ENCODE data around the gene USP31. TPM values are rescaled to one million over a fixed set of nuclear protein-coding genes. Genes with fewer than 3 reads are reported as not detected.

USP31 gene
- total RNA-seq, 1 experiment from 2014 or later: 3.5 TPM

GRCh38 chr16:23152386-23153178 lies 3.3 kb upstream of the USP31 start:
- Histone ChIP-seq H3K27me3 (ENCODE audit: low read length) (0 out of 2 replicates have a peak, but pooled peaks cover 2% of the 10 kb centered on the region), H3K27ac (ENCODE audit: low read length) (no peak overlapping the region), H3K4me1 (ENCODE audit: low read length) (peaks cover 14% of the 10 kb centered on the region), H4K20me1 (ENCODE audit: insufficient read depth, low read depth, low read length) (no peaks in the 10 kb centered on the region), H3K4me3 (ENCODE audit: low read length) (no peak overlapping the region), H3K9me2 (replicated peaks; ENCODE audit: insufficient read depth, low read length) (no peaks in the 10 kb centered on the region), H3K4me2 (ENCODE audit: low read depth, low read length, poor library complexity, severe bottlenecking) (no peak overlapping the region), H3K79me2 (ENCODE audit: low read length) (no peaks in the 10 kb centered on the region), H3K9me3 (ENCODE audit: low read length) (no peaks in the 10 kb centered on the region), H2AFZ (ENCODE audit: low read length) (no peak overlapping the region), H3K9ac (ENCODE audit: low read length) (no peak overlapping the region), H3K36me3 (ENCODE audit: insufficient read depth, low read length) (no peaks in the 10 kb centered on the region)
- peak; percentile 31 for DNase-seq

GRCh38 chr16:23149993-23150364 lies 727 bp upstream of the USP31 start:
- H2AFZ ChIP-seq (ENCODE audit: low read length): peak overlapping the region; percentile 97
- H3K9me2 ChIP-seq (replicated peaks; ENCODE audit: insufficient read depth, low read length): no peaks in the 10 kb centered on the region
- peak overlapping the region; percentile 57 for H3K9ac ChIP-seq (ENCODE audit: low read length)
- no peak for DNase-seq
- H3K27me3 ChIP-seq (ENCODE audit: low read length): 0 out of 2 replicates have a peak, but pooled peaks cover 2% of the 10 kb centered on the region
- peak overlapping the region; percentile 70 for H3K4me3 ChIP-seq (ENCODE audit: low read length)
- H3K27ac ChIP-seq (ENCODE audit: low read length): no peak overlapping the region
- H3K4me1 ChIP-seq (ENCODE audit: low read length): peaks cover 14% of the 10 kb centered on the region
- no peaks in the 10 kb centered on the region for H3K36me3 ChIP-seq (ENCODE audit: insufficient read depth, low read length)
- H4K20me1 ChIP-seq (ENCODE audit: insufficient read depth, low read depth, low read length): peaks cover 11% of the 10 kb centered on the region
- H3K4me2 ChIP-seq (ENCODE audit: low read depth, low read length, poor library complexity, severe bottlenecking): peak overlapping the region; percentile 77
- no peaks in the 10 kb centered on the region for H3K9me3 ChIP-seq (ENCODE audit: low read length)
- H3K79me2 ChIP-seq (ENCODE audit: low read length): no peaks in the 10 kb centered on the region

GRCh38 chr16:23148513-23149266 lies 562 bp downstream of the USP31 start:
- no peaks in the 10 kb centered on the region for H3K9me2 ChIP-seq (replicated peaks; ENCODE audit: insufficient read depth, low read length)
- peak overlapping the region; percentile 64 for H3K9ac ChIP-seq (ENCODE audit: low read length)
- peaks cover 14% of the 10 kb centered on the region for H3K4me1 ChIP-seq (ENCODE audit: low read length)
- DNase-seq: peak; percentile 64
- no peaks in the 10 kb centered on the region for H3K36me3 ChIP-seq (ENCODE audit: insufficient read depth, low read length)
- peak overlapping the region; percentile 91 for H3K4me2 ChIP-seq (ENCODE audit: low read depth, low read length, poor library complexity, severe bottlenecking)
- peaks cover 16% of the 10 kb centered on the region for H4K20me1 ChIP-seq (ENCODE audit: insufficient read depth, low read depth, low read length)
- H2AFZ ChIP-seq (ENCODE audit: low read length): peak overlapping the region; percentile 63; the same call in 1 of the 2 replicates
- no peak overlapping the region for H3K27ac ChIP-seq (ENCODE audit: low read length)
- H3K4me3 ChIP-seq (ENCODE audit: low read length): peak overlapping the region; percentile 71
- no peaks in the 10 kb centered on the region for H3K9me3 ChIP-seq (ENCODE audit: low read length)
- H3K27me3 ChIP-seq (ENCODE audit: low read length): 0 out of 2 replicates have a peak, but pooled peaks cover 2% of the 10 kb centered on the region
- H3K79me2 ChIP-seq (ENCODE audit: low read length): no peaks in the 10 kb centered on the region

GRCh38 chr16:23148166-23148512 lies 1.1 kb downstream of the USP31 start:
- Histone ChIP-seq H3K9me2 (replicated peaks; ENCODE audit: insufficient read depth, low read length) (no peaks in the 10 kb centered on the region), H4K20me1 (ENCODE audit: insufficient read depth, low read depth, low read length) (peaks cover 20% of the 10 kb centered on the region), H3K79me2 (ENCODE audit: low read length) (no peaks in the 10 kb centered on the region), H3K4me1 (ENCODE audit: low read length) (peaks cover 14% of the 10 kb centered on the region), H3K9ac (ENCODE audit: low read length) (peak overlapping the region; percentile 64), H3K27ac (ENCODE audit: low read length) (no peak overlapping the region), H3K9me3 (ENCODE audit: low read length) (no peaks in the 10 kb centered on the region), H3K4me3 (ENCODE audit: low read length) (peak overlapping the region; percentile 71), H2AFZ (ENCODE audit: low read length) (peak overlapping the region; percentile 63; the same call in 1 of the 2 replicates), H3K27me3 (ENCODE audit: low read length) (0 out of 2 replicates have a peak, but pooled peaks cover 2% of the 10 kb centered on the region), H3K4me2 (ENCODE audit: low read depth, low read length, poor library complexity, severe bottlenecking) (peak overlapping the region; percentile 91), H3K36me3 (ENCODE audit: insufficient read depth, low read length) (no peaks in the 10 kb centered on the region)
- DNase-seq: no peak

- Histone ChIP-seq H3K4me3 (ENCODE audit: low read length) (no peak overlapping the region), H3K27ac (ENCODE audit: low read length) (no peak overlapping the region), H4K20me1 (ENCODE audit: insufficient read depth, low read depth, low read length) (peaks cover 20% of the 10 kb centered on the region), H3K4me1 (ENCODE audit: low read length) (peaks cover 14% of the 10 kb centered on the region), H3K4me2 (ENCODE audit: low read depth, low read length, poor library complexity, severe bottlenecking) (peak overlapping the region; percentile 91), H3K9me3 (ENCODE audit: low read length) (no peaks in the 10 kb centered on the region), H3K9ac (ENCODE audit: low read length) (no peak overlapping the region), H3K36me3 (ENCODE audit: insufficient read depth, low read length) (no peaks in the 10 kb centered on the region), H3K9me2 (replicated peaks; ENCODE audit: insufficient read depth, low read length) (no peaks in the 10 kb centered on the region), H3K27me3 (ENCODE audit: low read length) (0 out of 2 replicates have a peak, but pooled peaks cover 2% of the 10 kb centered on the region), H2AFZ (ENCODE audit: low read length) (no peak overlapping the region), H3K79me2 (ENCODE audit: low read length) (no peaks in the 10 kb centered on the region)
- DNase-seq: no peak
These were observed 1.6 kb downstream of the USP31 start for GRCh38 chr16:23147666-23148065.

- peaks cover 14% of the 10 kb centered on the region for H3K4me1 ChIP-seq (ENCODE audit: low read length)
- no peaks in the 10 kb centered on the region for H3K79me2 ChIP-seq (ENCODE audit: low read length)
- H4K20me1 ChIP-seq (ENCODE audit: insufficient read depth, low read depth, low read length): peaks cover 26% of the 10 kb centered on the region
- no peaks in the 10 kb centered on the region for H3K9me3 ChIP-seq (ENCODE audit: low read length)
- no peak overlapping the region for H2AFZ ChIP-seq (ENCODE audit: low read length)
- H3K36me3 ChIP-seq (ENCODE audit: insufficient read depth, low read length): no peaks in the 10 kb centered on the region
- H3K4me2 ChIP-seq (ENCODE audit: low read depth, low read length, poor library complexity, severe bottlenecking): no peak overlapping the region
- no peak overlapping the region for H3K27ac ChIP-seq (ENCODE audit: low read length)
- H3K4me3 ChIP-seq (ENCODE audit: low read length): no peak overlapping the region
- H3K9me2 ChIP-seq (replicated peaks; ENCODE audit: insufficient read depth, low read length): no peaks in the 10 kb centered on the region
- 0 out of 2 replicates have a peak, but pooled peaks cover 2% of the 10 kb centered on the region for H3K27me3 ChIP-seq (ENCODE audit: low read length)
- no peak overlapping the region for H3K9ac ChIP-seq (ENCODE audit: low read length)
- no peak for DNase-seq
These were observed 2.2 kb downstream of the USP31 start for GRCh38 chr16:23146877-23147601.

GRCh38 chr16:23145608-23146007 lies 3.6 kb downstream of the USP31 start:
- H3K9me3 ChIP-seq (ENCODE audit: low read length): no peaks in the 10 kb centered on the region
- H3K36me3 ChIP-seq (ENCODE audit: insufficient read depth, low read length): no peaks in the 10 kb centered on the region
- no peak overlapping the region for H3K4me2 ChIP-seq (ENCODE audit: low read depth, low read length, poor library complexity, severe bottlenecking)
- H3K79me2 ChIP-seq (ENCODE audit: low read length): no peaks in the 10 kb centered on the region
- H2AFZ ChIP-seq (ENCODE audit: low read length): no peak overlapping the region
- H3K4me3 ChIP-seq (ENCODE audit: low read length): no peak overlapping the region
- peaks cover 14% of the 10 kb centered on the region for H3K4me1 ChIP-seq (ENCODE audit: low read length)
- H3K9me2 ChIP-seq (replicated peaks; ENCODE audit: insufficient read depth, low read length): no peaks in the 10 kb centered on the region
- peaks cover 30% of the 10 kb centered on the region for H4K20me1 ChIP-seq (ENCODE audit: insufficient read depth, low read depth, low read length)
- no peak overlapping the region for H3K9ac ChIP-seq (ENCODE audit: low read length)
- H3K27me3 ChIP-seq (ENCODE audit: low read length): 0 out of 2 replicates have a peak, but pooled peaks cover 2% of the 10 kb centered on the region
- H3K27ac ChIP-seq (ENCODE audit: low read length): no peak overlapping the region
- no peak for DNase-seq

Data from Karpas-422 (cell line).